PC-3 (cell line): ENCODE data around the gene IFT25. TPM values are rescaled to one million over a fixed set of nuclear protein-coding genes. Genes with fewer than 3 reads are reported as not detected.

ENCODE experiments used
- ATAC-seq: fragments of 200-7000 bp; cut with Tn5 transposase; 2 replicates; pipeline ENCODE4 v1.9.1; 2020; ENCODE audit warnings: mild to moderate bottlenecking, moderate library complexity
- BruUV-seq: library from RNA; stranded (reverse); fragments of 400-500 nt; replicated peaks from 2 replicates; lab custom pipeline; 2021; lab: Mats Ljungman, UMichigan
- CTCF ChIA-PET: fragments of 300-600 bp; sonication (Branson Sonifier 250); formaldehyde crosslinking; loops from one replicate; lab custom pipeline; 2022; ENCODE audit warnings: antibody characterized with exemption; lab: Charles Lee
- POLR2A ChIA-PET: fragments of 300-600 bp; sonication (Branson Sonifier 250); formaldehyde crosslinking; loops from one replicate; lab custom pipeline; 2022; ENCODE audit warnings: antibody characterized with exemption; ENCODE audit not compliant: unreplicated experiment; lab: Charles Lee
- DNase-seq: peaks from one replicate; pipeline ENCODE4 v3.0.0-alpha.2; 2015
- H2AFZ ChIP-seq: fragments of 300-600 bp; sonication (generic); 2 replicates; pipeline ENCODE4 v1.6.0; 2016; ENCODE audit warnings: antibody characterized with exemption, low read length
- H3F3A ChIP-seq: fragments of 300-600 bp; sonication (generic); one replicate; pipeline ENCODE4 v1.6.0; 2017; ENCODE audit warnings: antibody characterized with exemption, low read length, control low read depth, mild to moderate bottlenecking; ENCODE audit not compliant: unreplicated experiment
- H3K27ac ChIP-seq: fragments of 300-600 bp; sonication (generic); 2 replicates; pipeline ENCODE4 v1.5.1; 2016; ENCODE audit warnings: mild to moderate bottlenecking, low read length
- H3K27me3 ChIP-seq: fragments of 300-600 bp; sonication (generic); 2 replicates; pipeline ENCODE4 v1.6.1; 2016; ENCODE audit warnings: low read length, mixed read lengths
- H3K36me3 ChIP-seq: fragments of 300-600 bp; sonication (generic); 2 replicates; pipeline ENCODE4 v1.6.1; 2016; ENCODE audit warnings: low read depth, mixed run types, low read length, mixed read lengths
- H3K4me1 ChIP-seq: fragments of 300-600 bp; sonication (generic); 2 replicates; pipeline ENCODE4 v1.5.1; 2016; ENCODE audit warnings: low read length; ENCODE audit not compliant: insufficient read depth
- H3K4me2 ChIP-seq: fragments of 300-600 bp; sonication (generic); 2 replicates; pipeline ENCODE4 v1.6.0; 2016; ENCODE audit warnings: low read length
- H3K4me3 ChIP-seq: fragments of 300-600 bp; sonication (generic); 2 replicates; pipeline ENCODE4 v1.5.1; 2016; ENCODE audit warnings: mild to moderate bottlenecking, low read length, mixed read lengths
- H3K79me2 ChIP-seq: fragments of 300-600 bp; sonication (generic); 2 replicates; pipeline ENCODE4 v1.6.1; 2017; ENCODE audit warnings: low read length, mixed read lengths
- H3K9ac ChIP-seq: fragments of 300-600 bp; sonication (generic); 2 replicates; pipeline ENCODE4 v1.6.0; 2016; ENCODE audit warnings: mild to moderate bottlenecking, low read length
- H3K9me2 ChIP-seq: fragments of 300-600 bp; sonication (generic); replicated peaks from 2 replicates; pipeline ENCODE4 v1.6.1; 2016; ENCODE audit warnings: mixed run types, low read length, mixed read lengths
- H3K9me3 ChIP-seq: fragments of 300-600 bp; sonication (generic); 2 replicates; pipeline ENCODE4 v1.6.1; 2016; ENCODE audit warnings: low read length, mixed read lengths
- H4K20me1 ChIP-seq: fragments of 300-600 bp; sonication (generic); 2 replicates; pipeline ENCODE4 v1.6.1; 2016; ENCODE audit warnings: low read length, mixed read lengths
- CTCF ChIP-seq: fragments of 300-600 bp; sonication (generic); conservative IDR thresholded peaks from 2 replicates; pipeline ENCODE4 v1.5.1; 2017; ENCODE audit warnings: antibody characterized with exemption, low read depth, mild to moderate bottlenecking, low read length
- EZH2 ChIP-seq: fragments of 300-600 bp; sonication (generic); IDR thresholded peaks from one replicate; pipeline ENCODE4 v1.6.1; 2017; ENCODE audit warnings: antibody characterized with exemption, mild to moderate bottlenecking, low read length; ENCODE audit not compliant: unreplicated experiment
- EZH2phosphoT487 ChIP-seq: fragments of 300-600 bp; sonication (generic); IDR thresholded peaks from 2 replicates; pipeline ENCODE4 v1.6.1; 2018; ENCODE audit warnings: mild to moderate bottlenecking, antibody characterized with exemption, low read length, borderline replicate concordance
- intact Hi-C: fragments of 100-400 bp; cut with micrococcal nuclease; formaldehyde crosslinking; loops from 2 replicates; pipeline ENCODE4 v1.9.0; 2023
- total RNA-seq: library from RNA; depleted of rRNA; stranded (reverse); fragments of >200 nt; gene quantifications from 2 replicates; pipeline ENCODE4 v1.2.3, GENCODE V29; 2014

IFT25 gene
- total RNA-seq, 1 experiment from 2014 or later: 66.7 TPM

- Histone ChIP-seq H3K79me2 (no peaks in the 10 kb centered on the region), H4K20me1 (no peaks in the 10 kb centered on the region), H3K27me3 (no peaks in the 10 kb centered on the region), H3K4me2 (no peak overlapping the region), H3K4me3 (no peak overlapping the region), H3K27ac (no peak overlapping the region), H3F3A (no peaks in the 10 kb centered on the region), H2AFZ (no peak overlapping the region), H3K4me1 (no peaks in the 10 kb centered on the region), H3K9ac (no peak overlapping the region), H3K9me3 (no peaks in the 10 kb centered on the region), H3K36me3 (no peaks in the 10 kb centered on the region), H3K9me2 (no peaks in the 10 kb centered on the region)
- intact Hi-C loops: no loop called here
- DNase-seq: no peak
- ChIA-PET POLR2A (no interaction called here), CTCF (no interaction called here)
- BruUV-seq: no TSS peak
- no peak for ATAC-seq
- no peak for TF ChIP-seq EZH2phosphoT487
- no peak for TF ChIP-seq CTCF
- TF ChIP-seq EZH2: no peak
Measured at GRCh38 chr1:53987880-53988279, 42.4 kb upstream of the IFT25 start.

DNA sequence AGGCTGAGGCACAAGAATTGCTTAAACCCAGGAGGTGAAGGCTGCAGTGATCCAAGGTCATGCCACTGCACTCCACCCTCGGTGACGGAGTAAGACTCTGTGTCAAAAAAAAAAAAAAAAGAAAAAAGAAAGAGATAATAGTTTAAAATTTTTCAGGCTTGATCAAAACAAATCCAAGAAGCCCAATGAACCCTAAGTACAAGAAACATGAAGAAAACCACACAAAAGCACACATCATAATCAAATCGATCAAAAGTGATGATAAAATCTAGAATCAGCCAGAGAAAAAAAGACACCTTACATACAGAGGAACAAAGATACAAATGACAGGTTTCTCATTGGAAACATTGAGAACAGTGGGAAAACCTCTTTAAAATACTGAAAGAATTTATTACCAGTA is 41.0 kb upstream of the IFT25 start:
- ATAC-seq (no peak), DNase-seq (no peak)
- H3K27me3 ChIP-seq: no peaks in the 10 kb centered on the region
- TF ChIP-seq EZH2phosphoT487 (no peak), EZH2 (no peak), CTCF (no peak)
- no TSS peak for BruUV-seq
- H3K9ac ChIP-seq: no peak overlapping the region
- no peaks in the 10 kb centered on the region for H3K9me2 ChIP-seq
- no peaks in the 10 kb centered on the region for H3K79me2 ChIP-seq
- H3F3A ChIP-seq: no peaks in the 10 kb centered on the region
- CTCF ChIA-PET: no interaction called here
- H3K9me3 ChIP-seq: no peaks in the 10 kb centered on the region
- no peak overlapping the region for H3K27ac ChIP-seq
- no peaks in the 10 kb centered on the region for H4K20me1 ChIP-seq
- POLR2A ChIA-PET: no interaction called here
- no peaks in the 10 kb centered on the region for H3K4me1 ChIP-seq
- intact Hi-C loops: no loop called here
- no peak overlapping the region for H3K4me2 ChIP-seq
- H3K4me3 ChIP-seq: no peak overlapping the region
- H2AFZ ChIP-seq: no peak overlapping the region
- no peaks in the 10 kb centered on the region for H3K36me3 ChIP-seq

GRCh38 chr1:53984726-53985125 is 39.2 kb upstream of the IFT25 start:
- POLR2A ChIA-PET: no interaction called here
- DNase-seq (no peak), ATAC-seq (no peak)
- H3K9me3 ChIP-seq: no peaks in the 10 kb centered on the region
- no peaks in the 10 kb centered on the region for H3F3A ChIP-seq
- CTCF ChIA-PET: no interaction called here
- H3K4me3 ChIP-seq: no peak overlapping the region
- H3K27ac ChIP-seq: no peak overlapping the region
- no peaks in the 10 kb centered on the region for H3K9me2 ChIP-seq
- H3K36me3 ChIP-seq: no peaks in the 10 kb centered on the region
- no peaks in the 10 kb centered on the region for H3K4me1 ChIP-seq
- TF ChIP-seq CTCF: no peak
- TF ChIP-seq EZH2phosphoT487: no peak
- TF ChIP-seq EZH2: no peak
- no TSS peak for BruUV-seq
- H3K27me3 ChIP-seq: no peaks in the 10 kb centered on the region
- H3K9ac ChIP-seq: no peak overlapping the region
- no peaks in the 10 kb centered on the region for H3K79me2 ChIP-seq
- no peak overlapping the region for H3K4me2 ChIP-seq
- H4K20me1 ChIP-seq: no peaks in the 10 kb centered on the region
- no peak overlapping the region for H2AFZ ChIP-seq
- intact Hi-C loops: no loop called here
